ENCODE data around the gene ZNF488. TPM values are rescaled to one million over a fixed set of nuclear protein-coding genes. Genes with fewer than 3 reads are reported as not detected.

The ZNF488 gene
- total RNA-seq, 1 donor from 2014 or later, result 0.35 TPM

DNA sequence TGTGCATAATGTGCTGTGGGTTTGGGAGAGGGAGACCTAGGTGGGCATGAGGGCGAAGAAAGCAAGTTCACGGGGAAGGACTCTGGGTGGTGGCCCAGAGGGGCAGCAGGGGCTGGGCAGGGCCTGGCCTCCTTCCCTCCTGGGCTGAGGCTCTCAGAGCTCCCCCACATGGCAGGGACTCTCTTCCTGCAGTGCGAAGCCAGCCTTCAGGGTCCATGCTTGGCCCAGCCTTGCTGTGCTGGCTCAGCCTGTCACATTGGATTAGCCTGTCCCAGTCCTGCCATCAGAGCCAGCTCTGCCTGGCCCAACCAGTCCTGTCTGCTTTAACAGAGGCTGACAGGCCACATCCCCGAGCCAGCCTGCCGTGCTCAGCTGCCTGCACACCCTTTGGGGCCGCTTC is 20.4 kb upstream of the ZNF488 start:
- H3K36me3 Mint-ChIP-seq (ENCODE audit: unreplicated experiment), result no peaks in the 10 kb centered on the region
- H3K4me1 Mint-ChIP-seq (ENCODE audit: unreplicated experiment), result peaks cover 36% of the 10 kb centered on the region
- no peak for DNase-seq (ENCODE audit: extremely low spot score, unreplicated experiment)
- no peaks in the 10 kb centered on the region for H3K9me3 Mint-ChIP-seq (ENCODE audit: unreplicated experiment)
- TF ChIP-seq, protein P1, sequence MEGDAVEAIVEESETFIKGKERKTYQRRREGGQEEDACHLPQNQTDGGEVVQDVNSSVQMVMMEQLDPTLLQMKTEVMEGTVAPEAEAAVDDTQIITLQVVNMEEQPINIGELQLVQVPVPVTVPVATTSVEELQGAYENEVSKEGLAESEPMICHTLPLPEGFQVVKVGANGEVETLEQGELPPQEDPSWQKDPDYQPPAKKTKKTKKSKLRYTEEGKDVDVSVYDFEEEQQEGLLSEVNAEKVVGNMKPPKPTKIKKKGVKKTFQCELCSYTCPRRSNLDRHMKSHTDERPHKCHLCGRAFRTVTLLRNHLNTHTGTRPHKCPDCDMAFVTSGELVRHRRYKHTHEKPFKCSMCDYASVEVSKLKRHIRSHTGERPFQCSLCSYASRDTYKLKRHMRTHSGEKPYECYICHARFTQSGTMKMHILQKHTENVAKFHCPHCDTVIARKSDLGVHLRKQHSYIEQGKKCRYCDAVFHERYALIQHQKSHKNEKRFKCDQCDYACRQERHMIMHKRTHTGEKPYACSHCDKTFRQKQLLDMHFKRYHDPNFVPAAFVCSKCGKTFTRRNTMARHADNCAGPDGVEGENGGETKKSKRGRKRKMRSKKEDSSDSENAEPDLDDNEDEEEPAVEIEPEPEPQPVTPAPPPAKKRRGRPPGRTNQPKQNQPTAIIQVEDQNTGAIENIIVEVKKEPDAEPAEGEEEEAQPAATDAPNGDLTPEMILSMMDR (IDR thresholded peaks at IDR 0.05), result no peak
- no peak overlapping the region for H3K4me3 Mint-ChIP-seq (ENCODE audit: unreplicated experiment)
- no peaks in the 10 kb centered on the region for H3K27me3 Mint-ChIP-seq (ENCODE audit: unreplicated experiment)
- no peak overlapping the region for H3K27ac Mint-ChIP-seq (ENCODE audit: unreplicated experiment)

DNA sequence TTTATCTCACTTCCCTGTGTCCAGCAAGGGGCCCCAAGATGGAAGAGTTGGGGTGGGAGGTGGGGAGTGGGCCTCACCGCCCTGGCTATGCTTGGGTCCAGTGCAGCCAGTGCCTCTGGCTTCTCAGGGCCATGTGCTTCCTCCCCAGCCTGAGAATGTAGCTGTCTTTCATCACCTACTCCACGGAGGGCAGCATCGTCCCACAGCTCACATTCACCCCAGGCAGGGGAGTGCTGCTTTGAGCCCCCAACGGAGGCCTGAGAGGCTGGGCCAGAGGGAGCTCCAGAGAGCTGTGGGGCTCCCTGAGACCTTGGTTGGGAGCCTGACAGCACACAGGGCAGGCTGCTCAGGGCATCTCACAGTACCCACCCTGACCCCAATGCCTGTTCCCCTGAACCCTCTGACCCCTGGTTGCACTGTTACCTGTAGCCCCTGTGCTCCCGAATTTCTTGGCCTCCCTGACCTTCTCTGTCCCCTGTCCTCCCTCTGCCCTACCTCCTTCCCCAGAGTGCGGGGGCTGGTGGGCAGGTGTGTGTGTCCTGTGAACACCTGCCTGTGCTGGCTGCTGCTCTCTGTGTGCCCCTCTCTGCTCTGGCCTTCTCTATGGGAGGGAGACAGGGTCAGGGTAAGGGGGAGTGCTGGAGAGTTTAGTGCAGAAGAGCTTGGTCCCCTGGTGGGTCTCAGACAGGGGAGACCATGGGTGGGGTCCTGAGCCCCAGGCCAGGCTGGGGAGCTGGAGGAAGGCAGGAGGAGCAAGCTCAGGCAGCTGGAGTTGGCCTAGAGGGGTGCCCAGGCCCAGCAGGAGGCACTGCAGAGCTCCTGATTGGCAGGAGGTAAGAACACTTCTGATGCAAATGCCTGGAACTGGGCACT is 19.6 kb upstream of the ZNF488 start:
- peak overlapping the region; percentile 80 for H3K27ac Mint-ChIP-seq (ENCODE audit: unreplicated experiment)
- peaks cover 36% of the 10 kb centered on the region for H3K4me1 Mint-ChIP-seq (ENCODE audit: unreplicated experiment)
- TF ChIP-seq, protein P1 (IDR thresholded peaks at IDR 0.05), result no peak
- H3K9me3 Mint-ChIP-seq (ENCODE audit: unreplicated experiment), result no peaks in the 10 kb centered on the region
- peak; percentile 73 for DNase-seq (ENCODE audit: extremely low spot score, unreplicated experiment)
- no peaks in the 10 kb centered on the region for H3K36me3 Mint-ChIP-seq (ENCODE audit: unreplicated experiment)
- H3K4me3 Mint-ChIP-seq (ENCODE audit: unreplicated experiment), result no peak overlapping the region
- H3K27me3 Mint-ChIP-seq (ENCODE audit: unreplicated experiment), result no peaks in the 10 kb centered on the region

DNA sequence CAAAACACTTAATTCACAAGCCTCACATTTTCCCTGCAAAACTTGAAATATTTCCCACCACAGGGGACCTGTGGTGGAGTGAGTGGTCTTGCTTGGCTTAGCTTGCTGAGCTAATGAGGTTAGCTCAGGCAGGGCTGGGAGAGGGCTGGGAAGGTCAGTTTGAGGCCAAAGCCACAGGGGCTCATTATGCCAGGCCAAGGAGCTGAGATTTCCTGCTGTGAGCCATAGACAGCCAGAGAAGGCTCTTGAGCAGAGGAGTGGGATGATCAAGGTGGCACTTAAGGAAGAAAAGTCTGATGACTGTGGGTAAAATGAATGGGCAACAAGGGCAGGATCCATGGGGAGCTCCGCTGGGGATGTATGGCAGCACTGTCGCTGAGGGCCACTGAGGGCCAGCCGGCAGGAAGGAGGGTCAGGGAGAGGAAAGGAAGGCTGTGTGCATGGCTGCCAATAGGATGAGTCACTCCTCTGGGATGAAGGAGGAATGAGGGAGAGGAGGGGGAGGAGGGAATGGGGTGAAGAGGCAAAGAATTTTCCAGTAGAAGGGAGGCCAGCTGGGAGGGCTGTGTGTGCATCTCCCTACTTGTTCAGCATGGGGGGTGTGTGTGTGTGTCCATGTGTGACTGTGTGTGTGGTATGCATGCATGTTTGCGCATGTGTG is 18.7 kb upstream of the ZNF488 start:
- peaks cover 2% of the 10 kb centered on the region for H3K27me3 Mint-ChIP-seq (ENCODE audit: unreplicated experiment)
- TF ChIP-seq, protein P1 (IDR thresholded peaks at IDR 0.05), result no peak
- no peaks in the 10 kb centered on the region for H3K36me3 Mint-ChIP-seq (ENCODE audit: unreplicated experiment)
- peak; percentile 87 for DNase-seq (ENCODE audit: extremely low spot score, unreplicated experiment)
- H3K9me3 Mint-ChIP-seq (ENCODE audit: unreplicated experiment), result peaks cover 6% of the 10 kb centered on the region
- H3K4me3 Mint-ChIP-seq (ENCODE audit: unreplicated experiment), result peak overlapping the region; percentile 23
- peaks cover 36% of the 10 kb centered on the region for H3K4me1 Mint-ChIP-seq (ENCODE audit: unreplicated experiment)
- peak overlapping the region; percentile 80 for H3K27ac Mint-ChIP-seq (ENCODE audit: unreplicated experiment)

DNA sequence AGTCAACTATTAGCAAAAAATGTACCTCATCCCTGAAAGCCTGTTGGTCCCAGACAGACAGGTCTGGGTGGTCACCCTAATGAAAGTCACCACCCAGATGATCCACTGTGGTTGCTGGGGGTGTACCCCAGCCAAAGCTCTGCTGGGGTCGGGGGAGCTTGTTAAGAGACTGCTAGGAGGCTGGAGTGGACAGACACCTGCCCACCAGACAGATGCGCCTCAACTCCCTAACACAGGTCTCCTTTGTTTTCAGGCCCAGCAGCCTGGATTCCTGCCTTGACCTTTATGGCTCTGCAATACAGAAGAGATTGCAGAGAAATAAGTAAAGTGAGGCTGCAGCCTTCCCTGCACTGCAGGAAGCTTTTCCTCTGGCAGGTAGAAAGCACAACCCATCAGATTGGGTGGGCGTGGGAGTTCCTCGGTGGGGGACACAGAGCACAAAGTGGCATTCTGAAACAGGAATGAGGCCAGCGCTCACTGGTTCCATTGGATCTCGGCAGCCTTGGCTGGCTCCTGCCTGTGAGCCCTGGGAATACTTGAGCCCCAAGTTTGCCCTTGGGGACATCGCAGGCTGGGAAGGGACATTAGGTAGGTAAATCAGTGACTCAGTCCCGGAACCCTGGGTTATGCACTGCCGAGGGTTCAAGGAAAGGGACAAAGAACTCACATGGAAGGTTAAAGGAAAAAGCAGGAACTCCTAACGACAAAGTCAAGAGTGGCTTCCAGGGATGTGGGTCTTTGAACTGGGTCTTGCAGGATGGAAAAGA is 18.0 kb upstream of the ZNF488 start:
- H3K9me3 Mint-ChIP-seq (ENCODE audit: unreplicated experiment), result peaks cover 6% of the 10 kb centered on the region
- peaks cover 2% of the 10 kb centered on the region for H3K27me3 Mint-ChIP-seq (ENCODE audit: unreplicated experiment)
- no peaks in the 10 kb centered on the region for H3K36me3 Mint-ChIP-seq (ENCODE audit: unreplicated experiment)
- peak; percentile 75 for DNase-seq (ENCODE audit: extremely low spot score, unreplicated experiment)
- peak overlapping the region; percentile 80 for H3K27ac Mint-ChIP-seq (ENCODE audit: unreplicated experiment)
- peaks cover 36% of the 10 kb centered on the region for H3K4me1 Mint-ChIP-seq (ENCODE audit: unreplicated experiment)
- no peak overlapping the region for H3K4me3 Mint-ChIP-seq (ENCODE audit: unreplicated experiment)
- TF ChIP-seq, protein P1 (IDR thresholded peaks at IDR 0.05), result no peak
